ENCODE data around the gene RNF133.
"Not testable (repeated sequence)": the region's sequence is repeated elsewhere in the genome, so short reads cannot be mapped to it uniquely, and the experiment has no call there.

The RNF133 gene

DNA sequence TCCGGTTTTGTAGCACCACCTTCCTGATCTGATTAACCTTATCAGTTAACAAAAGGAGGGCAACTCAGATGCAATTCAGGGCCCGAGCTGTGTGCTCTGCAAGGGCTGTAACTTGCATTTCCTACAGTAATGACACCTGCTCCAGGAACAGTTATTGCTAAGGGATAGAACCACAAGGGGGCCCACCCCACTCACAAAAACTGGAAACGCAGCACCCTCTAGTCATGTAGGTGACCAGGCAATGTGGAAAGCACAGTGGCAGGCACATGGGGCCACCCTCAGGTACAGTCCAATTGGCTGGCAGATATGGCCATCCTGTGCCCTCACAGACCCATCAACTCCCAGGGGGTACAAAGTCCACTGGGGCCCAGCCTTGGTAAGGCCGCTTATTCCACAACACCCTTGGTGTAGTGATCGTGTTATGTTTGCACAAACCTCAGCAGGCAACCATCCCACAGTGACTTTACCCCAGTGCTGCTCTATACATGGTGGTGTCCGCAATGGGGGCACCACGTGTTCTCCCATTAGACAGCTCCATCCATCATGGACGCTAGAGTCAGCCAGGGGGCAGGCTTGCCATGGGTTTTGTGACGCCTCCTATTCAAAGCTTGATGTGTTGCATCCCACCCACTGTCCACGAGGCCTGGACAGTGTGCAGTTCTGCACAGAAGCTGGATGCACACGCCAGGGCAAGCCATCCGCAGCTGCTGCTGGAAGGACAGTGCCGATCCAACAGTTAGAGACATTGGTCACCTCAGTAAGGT is 9.4 kb downstream of the RNF133 start:
- no peak for DNase-seq

DNA sequence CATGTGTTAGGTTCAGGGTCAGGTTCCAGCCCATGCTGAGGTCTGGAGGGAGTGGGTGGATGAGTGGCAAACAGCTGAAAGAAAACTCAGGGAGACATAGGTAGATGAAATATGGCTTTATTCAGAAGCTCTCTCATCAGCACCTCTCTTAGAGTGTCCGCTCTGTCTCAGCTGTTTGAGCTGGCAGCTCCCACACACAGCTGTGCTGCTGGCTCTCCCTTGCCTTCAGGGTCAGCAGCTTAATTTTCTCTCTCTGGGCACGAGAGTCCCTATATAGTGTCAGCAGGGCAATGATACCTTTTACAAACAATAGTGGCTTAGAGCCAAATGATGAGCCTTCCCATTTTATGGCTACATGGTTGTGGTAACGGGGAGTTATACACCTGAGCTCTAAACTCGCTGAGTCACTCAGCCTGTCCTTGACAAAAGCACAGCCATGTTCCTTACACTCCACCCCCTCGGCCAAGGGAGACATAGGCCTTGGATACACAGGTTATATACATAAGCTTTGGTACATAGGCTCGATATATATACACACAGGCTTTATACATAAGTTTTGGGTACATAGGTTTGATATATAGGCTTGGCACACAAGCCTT is 10.4 kb downstream of the RNF133 start:
- DNase-seq: no peak

DNA sequence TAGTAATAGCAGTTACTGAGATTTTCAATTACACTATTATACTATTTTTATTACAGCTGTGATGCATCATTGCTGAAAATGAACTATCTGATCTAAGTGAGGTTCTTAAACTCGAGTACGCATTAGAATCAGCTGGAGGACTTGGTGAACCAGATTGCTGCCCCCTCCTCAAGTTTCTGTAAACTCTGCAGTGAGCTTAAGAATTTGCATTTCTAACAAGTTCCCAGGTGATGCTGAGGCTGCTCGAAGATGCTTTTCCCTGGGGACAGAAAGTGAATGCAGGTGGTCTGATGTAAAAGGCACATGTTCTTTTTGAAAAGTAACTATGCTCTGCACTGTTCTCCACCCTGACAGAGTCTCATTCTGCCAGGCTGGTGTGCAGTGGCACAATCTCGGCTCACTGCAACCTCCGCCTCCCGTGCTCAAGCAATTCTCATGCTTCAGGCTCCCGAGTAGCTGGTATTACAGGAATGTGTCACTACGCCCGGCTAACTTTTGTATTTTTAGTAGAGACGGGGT is 12.5 kb downstream of the RNF133 start:
- no peak for DNase-seq

DNA sequence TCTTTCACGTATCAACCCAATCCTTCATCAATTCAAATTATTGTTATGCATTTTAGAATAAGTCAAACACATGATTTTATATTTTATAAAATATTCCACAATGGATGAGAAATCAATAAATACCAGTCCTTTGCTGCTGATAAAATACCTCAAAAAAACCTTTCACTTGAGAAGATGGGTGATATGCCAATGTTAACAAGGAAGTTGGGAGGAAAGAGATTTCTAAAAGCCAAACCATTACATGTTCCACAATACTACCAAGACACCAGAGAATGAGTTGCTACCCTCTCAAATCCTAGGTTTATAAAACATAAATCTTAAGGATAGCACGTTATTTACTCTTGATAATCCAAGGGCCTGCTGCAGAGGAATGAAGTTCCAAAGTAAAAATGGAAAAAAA is 14.4 kb downstream of the RNF133 start:
- DNase-seq: no peak

DNA sequence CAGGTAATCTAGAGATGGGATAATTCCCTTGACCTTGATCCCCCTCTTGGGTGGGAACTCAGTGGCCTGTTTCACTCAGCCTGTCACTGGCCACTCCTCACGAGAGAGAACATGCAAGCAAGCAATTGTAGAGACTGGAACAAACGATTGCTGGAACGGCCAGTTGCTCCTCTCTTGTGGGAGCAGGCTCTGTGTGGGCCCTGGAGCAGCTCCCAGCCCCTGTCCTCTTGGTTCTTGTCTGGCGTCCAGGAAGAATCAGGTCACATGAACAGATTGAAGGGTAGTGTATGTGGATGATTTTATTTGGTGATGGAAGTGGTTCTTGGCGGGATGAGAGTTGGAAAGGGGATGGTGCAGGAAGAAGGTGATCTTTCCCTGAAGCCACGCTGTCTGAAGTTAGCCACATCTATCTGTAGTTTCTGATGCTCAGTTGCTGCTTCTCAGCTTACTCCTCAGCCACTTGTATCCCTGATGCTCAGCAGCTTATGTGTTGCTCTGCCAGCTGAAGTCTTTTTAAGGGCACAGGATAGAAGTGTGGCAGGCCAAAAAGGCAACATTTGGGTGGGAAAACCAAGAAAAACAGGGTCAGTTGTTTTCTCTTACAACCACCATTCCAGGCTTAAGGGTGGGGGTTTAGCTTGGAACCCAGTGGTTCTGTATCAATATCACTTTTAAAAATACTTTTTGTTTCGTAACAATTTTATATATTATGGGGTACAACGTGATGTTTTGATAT is 15.9 kb downstream of the RNF133 start:
- no peak for DNase-seq

DNA sequence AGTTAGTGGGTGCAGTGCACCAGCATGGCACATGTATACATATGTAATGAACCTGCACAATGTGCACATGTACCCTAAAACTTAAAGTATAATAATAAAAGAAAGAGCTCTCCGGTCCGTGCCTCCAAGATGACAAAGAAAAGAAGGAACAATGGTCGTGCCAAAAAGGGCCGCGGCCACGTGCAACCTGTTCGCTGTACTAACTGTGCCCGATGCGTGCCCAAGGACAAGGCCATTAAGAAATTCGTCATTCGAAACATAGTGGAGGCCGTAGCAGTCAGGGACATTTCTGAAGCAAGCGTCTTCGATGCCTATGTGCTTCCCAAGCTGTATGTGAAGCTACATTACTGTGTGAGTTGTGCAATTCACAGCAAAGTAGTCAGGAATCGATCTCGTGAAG is 17.7 kb downstream of the RNF133 start:
- not testable (repeated sequence) for DNase-seq

DNA sequence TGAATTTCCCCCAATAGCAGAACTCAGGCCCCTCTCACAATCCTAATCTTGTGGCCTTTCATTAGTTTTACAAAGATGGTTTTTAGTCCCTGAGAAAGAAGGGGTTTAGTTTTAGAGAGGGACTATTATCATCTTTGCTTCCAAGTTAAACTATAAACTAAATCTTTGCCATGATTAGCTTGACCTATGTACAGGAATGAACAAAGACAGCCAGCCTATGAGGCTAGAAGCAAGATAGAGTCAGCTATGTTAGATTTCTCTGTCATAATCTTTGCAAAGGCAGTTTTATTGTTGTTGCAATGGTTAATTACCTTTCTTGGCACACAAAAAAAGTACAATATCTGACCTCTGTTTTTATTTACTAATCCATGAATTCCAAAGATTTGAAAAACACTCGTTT is 19.1 kb downstream of the RNF133 start:
- DNase-seq: no peak

DNA sequence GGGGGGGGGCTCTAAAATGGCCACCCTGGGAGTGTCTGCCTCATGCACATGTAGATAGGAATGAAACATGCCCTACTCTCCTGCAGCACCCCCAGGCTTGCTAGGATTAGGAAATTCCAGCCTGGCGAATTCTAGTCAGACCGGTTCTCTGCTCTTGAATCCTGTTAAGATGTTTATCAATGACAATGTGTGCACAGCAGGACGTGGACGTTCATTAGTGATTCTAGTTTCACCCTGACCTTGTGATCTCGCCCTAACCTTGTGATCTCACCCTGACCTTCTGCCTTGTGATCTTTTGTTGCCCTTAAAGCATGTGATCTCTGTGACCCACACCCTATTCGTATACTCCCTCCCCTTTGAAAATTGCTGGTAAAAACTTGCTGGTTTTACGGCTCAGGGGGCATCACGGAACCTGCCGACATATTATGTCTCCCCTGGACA is 19.6 kb downstream of the RNF133 start:
- not testable (repeated sequence) for DNase-seq

DNA sequence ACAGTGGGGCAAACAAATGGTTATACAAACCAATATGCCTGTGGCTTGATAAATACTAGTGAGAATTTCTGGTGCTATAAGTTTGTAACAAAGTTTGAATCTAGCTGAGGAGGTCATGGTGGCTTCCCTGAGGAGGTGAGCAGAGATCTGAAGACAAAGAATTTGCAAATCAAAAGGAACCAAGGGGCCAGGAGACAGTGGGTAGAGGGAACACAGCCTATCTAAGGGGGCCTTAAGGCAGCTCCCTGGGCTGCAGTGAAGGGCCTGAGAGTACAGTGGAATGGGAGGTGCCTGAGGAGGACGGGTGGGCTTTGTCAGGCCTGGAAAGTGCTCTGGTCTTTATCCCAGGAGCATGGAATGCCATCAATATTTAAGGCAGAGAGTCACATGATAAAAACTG is 21.8 kb downstream of the RNF133 start:
- DNase-seq: no peak

DNA sequence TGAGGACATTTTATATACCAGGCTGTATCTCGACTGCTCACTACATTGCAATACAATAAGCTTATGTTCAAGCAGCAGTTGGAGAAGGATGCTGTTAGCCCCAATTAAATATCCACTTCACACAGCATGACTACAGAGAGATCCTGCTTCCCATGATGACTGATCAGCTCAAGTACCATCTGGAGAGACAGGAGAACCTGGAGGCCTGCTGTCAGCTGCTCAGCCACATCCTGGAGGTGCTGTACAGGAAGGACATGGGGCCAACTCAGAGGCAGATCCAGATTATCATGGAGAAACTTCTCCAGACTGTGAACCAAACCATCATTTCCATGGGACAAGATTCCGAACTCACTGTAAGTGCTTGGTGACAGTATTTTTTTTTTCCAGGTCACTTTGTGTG is 22.5 kb downstream of the RNF133 start:
- DNase-seq: no peak

DNA sequence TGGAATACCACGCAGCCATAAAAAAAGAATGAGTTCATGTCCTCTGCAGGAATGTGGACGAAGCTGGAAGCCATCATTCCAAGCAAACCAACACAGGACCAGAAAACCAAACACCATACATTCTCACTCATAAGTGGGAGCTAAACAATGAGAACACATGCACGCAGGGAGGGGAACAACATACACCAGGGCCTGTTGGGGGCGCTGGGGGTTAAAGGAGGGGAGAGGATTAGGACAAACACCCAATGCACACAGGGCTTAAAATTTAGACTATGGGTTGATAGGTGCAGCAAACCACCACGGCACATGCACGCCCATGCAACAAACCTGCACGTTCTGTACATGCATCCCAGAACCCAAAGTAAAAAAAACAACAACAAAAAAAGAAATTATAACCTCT is 23.3 kb downstream of the RNF133 start:
- DNase-seq: no peak

DNA sequence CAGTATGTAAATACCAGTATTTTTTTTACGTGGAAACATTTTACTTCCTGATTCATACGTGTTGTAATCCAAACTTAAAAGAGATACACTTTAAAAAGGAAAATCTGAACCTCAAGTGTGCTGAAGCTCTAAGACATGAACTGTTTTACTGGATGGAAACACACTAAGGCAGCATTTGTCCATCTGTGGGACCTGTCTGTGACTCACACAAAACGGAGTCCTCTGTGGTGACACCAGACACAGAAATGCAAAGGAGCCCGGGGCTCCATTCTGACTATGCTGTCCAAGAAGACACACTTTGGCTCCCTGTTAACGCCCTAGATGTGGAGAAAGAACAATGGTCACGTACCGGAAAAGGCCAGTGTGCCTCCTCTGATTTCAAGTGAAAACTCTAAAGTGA is 23.9 kb downstream of the RNF133 start:
- DNase-seq: no peak

DNA sequence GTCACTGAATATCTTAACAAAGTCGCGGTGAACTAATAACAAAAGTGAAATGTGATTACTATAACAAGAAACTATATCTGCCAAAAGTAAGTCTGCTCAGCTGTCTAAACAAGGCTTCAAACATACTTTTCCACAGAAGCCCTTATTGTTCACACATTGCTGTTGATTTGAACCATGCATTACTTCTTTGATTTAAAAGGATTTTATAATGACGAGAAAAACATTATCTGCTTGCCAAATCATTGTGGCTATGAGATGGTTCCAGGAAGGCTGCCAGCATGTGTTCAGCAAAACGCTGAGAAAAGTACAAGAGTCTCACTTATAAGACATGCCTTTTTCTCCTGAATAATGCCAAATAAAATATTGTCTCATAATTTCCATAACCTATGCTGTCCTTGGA is 24.4 kb downstream of the RNF133 start:
- DNase-seq: no peak

DNA sequence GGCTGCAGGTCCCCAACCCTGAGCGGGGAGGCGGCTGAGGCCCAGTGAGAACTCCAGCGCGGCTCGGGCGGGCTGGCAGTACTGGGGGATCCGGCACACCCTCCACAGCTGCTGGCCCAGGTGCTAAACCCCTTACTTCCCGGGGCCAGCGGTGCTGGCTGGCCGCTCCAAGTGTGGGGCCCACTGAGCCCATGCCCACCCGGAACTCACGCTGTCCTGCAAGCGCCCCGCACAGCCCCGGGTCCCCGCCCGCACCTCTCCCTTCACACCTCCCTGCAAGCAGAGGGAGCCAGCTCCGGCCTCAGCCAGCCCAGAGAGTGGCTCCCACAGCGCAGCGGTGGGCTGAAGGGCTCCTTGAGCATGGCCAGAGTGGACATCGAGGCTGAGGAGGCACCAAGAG is 25.0 kb downstream of the RNF133 start:
- no peak for DNase-seq

DNA sequence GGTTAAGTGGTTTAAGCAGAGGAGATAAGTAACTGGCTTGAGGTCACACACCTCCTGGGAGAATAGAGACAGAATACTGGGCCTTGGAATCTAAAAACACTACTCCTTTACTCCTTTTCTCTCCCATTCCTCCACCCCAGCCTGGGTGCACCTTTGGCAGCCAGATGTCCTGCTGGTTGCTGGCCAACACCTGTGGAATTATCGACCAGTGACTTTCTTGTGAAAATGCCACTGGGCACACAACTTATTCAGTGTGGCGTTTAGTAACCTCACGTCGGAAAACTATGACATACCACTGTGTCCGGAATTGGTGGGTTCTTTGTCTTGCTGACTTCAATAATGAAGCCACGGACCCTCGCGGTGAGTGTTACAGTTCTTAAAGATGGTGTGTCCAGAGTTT is 26.4 kb downstream of the RNF133 start:
- no peak for DNase-seq

DNA sequence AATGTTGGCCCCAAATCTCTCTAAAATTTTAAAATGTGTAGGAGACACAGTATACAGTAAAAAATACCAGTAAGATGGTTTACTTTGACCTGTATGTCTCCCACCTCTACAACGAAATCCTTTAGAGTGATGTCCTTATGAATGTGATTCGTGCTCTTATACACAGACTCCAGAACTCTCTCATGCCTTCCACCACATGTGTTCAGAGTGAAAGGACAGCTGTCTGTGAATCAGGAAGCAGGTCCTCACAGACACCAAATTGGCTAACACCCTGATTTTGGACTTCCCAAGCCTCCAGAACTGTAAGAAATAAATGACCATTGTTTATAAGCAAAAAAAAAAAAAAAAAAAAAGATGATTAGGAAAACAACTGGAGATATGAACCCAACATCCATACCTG is 35.2 kb downstream of the RNF133 start:
- DNase-seq: no peak

DNA sequence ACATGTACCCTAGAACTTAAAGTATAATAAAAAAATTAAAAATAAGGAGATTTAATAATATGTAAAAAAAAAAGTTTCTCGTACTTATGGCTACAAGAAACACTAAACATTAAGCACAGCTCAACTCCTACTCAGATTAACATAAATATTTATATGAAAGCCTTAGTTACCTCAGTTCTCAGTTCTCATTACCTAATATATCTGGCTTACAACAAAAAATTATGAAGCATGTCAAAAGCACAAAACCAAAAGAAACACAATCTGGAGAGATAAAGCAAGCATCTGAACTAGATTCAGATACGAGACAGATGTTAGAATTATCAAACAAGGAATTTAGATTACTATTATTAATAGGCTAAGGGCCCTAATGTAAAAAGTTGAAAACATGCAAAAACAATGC is 40.1 kb downstream of the RNF133 start:
- DNase-seq: no peak

DNA sequence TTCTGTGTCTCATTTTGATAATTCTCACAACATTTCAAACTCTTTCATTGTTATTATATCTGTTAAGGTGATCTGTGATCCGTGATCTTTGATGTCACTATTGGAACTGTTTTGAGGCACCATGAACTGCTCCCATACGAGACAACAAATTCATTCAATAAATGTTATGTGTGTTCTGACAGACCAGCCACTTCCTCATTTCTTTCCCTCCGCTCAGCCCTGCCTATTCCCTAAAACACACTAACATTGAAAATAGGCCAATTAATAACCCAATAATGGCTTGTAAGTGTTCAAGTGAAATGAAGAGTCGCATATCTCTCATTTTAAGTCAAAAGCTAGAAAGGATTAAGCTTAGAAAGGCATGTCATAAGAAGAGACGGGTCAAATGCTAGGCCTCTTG is 45.2 kb downstream of the RNF133 start:
- DNase-seq: no peak

DNA sequence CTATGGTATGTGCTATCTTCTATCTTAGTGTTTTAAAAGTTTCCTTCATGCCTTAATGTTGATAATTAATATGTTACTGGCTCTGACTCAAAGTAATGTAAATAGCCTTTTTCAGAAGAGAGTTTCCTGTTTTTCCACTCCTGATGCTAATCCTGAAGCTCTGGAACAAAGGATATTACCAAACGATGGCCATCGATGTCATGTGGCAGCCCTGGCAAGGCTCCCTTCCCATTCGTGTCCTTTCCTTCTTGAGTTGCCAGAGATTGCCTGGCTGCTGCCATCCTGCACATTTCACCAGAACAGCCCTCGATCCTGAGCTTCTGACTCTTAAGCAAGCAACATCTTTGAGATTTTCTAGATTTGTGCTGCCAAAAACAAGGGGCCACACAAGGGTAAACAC is 46.0 kb downstream of the RNF133 start:
- no peak for DNase-seq

DNA sequence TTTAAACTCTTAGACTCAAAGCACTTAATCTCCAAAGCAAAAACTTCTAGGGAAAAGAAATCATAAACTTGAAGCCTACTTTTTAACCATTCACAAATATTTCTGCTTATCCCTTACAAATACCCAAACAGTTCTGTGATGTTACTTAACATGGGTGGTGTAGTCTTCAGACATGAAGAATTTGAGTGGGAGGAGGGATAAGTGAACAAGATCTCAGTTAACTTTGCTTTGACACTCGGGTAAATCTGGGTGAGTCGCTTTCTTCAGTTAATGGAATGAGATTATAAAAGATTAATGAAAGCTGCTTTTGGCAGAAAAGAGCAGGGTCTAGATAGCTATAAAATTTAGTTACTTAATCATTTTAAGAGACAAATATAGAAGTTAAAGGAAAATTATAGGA is 47.5 kb downstream of the RNF133 start:
- DNase-seq: no peak

Measured in 8988T (cell line).